GM18519 (cell line): ENCODE results near the gene MAP6D1.

Source experiments
- ATAC-seq: cut with Tn5 transposase; IDR thresholded peaks from one replicate; pipeline ENCODE4 v1.9.1; 2021; ENCODE audit warnings: mild to moderate bottlenecking, moderate library complexity; ENCODE audit not compliant: unreplicated experiment, low FRiP score

Gene MAP6D1

DNA sequence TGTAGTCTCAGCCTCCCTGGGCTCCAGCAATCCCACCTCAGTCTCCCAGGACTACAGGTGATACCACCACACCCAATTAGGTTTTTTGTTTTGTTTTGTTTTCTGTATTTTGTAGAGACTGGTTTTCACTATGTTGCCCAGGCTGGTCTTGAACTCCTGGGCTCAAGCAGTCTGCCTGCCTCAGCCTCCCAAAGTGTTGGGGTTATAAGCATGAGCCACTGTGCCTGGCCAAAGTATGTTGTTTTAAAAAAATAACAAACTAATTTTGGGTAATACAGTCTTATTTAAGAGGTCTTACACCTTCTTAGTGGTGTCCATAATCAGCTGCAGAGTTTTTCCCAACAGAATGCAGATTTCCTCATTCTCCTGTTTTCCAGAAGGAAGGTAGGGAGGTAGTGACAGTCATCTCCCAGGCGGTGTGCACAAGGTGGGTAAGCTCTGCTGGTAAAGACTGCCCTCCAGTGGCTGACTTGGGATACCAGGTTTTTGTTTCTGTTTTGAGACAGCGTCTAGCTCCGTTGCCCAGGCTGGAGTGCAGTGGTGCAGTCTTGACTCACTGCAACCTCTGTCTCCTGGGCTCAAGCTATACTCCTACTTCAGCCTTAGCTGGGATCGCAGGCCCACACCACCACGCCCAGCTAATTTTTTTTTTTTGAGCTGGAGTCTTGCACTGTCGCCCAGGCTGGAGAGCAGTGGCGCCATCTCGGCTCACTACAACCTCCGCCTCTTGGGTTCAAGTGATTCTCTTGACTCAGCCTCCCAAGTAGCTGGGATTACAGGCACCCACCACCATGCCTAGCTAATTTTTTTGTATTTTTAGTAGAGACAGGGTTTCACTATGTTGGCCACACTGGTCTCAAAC is 58.4 kb downstream of the MAP6D1 start:
- ATAC-seq, result no peak

DNA sequence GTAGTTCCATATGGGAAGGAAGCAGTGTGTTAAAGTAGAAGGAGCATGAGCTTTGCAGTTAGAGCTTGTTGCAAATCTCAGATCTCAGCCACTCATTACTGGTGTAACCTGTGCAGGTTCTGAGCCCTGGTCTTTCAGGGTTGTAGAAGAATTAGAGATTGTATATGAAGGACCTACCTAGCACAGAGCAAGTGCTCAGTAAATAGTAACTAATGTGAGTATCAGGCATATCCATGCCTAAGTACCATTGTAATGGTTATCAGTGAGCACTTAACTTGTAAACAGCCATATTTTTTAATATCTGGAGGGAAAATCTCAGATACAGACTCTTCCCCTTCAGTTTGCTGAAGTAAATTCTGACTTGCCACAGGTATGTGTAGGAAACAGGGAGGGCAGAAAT is 59.3 kb downstream of the MAP6D1 start:
- ATAC-seq, result no peak
